Measurements from ENCODE around the gene KIFBP.
"Not testable (repeated sequence)": the region's sequence is repeated elsewhere in the genome, so short reads cannot be mapped to it uniquely, and the experiment has no call there.

KIFBP gene

GRCh38 chr10:68963151-68963550 is 25.5 kb upstream of the KIFBP start:
- no peak for DNase-seq (ENCODE audit: low read depth)
- Histone ChIP-seq H3K27me3 (replicated peaks; ENCODE audit: control insufficient read depth, insufficient read depth, low read length) (no peaks in the 10 kb centered on the region), H3K4me1 (ENCODE audit: control insufficient read depth, insufficient read depth, low read length) (peaks cover 19% of the 10 kb centered on the region), H3K9me3 (ENCODE audit: control insufficient read depth, low read length) (no peaks in the 10 kb centered on the region), H3K9ac (ENCODE audit: low read length) (no peak overlapping the region), H3K36me3 (ENCODE audit: control insufficient read depth, insufficient read depth, low read length, severe bottlenecking) (peaks cover 80% of the 10 kb centered on the region), H3K4me3 (ENCODE audit: low read length) (no peak overlapping the region)

DNA sequence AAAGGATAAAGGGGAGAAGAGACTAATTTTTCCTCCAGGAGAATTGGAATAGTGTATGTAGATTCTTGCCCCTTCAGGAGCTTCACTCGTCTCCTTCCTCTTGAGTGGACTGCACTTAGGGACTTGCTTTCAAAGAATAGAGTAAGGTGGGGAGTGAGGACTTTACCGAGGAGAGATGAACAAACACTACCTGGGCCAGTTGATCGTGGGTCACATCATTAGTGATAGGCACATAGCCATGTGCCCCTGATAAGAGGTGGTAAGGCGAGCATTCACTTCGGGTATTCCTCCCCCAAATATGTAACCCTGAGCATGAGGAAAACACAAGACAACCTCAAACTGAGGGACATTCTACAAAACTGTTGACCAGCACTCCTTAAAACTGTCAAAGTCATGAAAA is 14.6 kb upstream of the KIFBP start:
- no peak overlapping the region for H3K4me3 ChIP-seq (ENCODE audit: low read length)
- H3K27me3 ChIP-seq (replicated peaks; ENCODE audit: control insufficient read depth, insufficient read depth, low read length), result no peaks in the 10 kb centered on the region
- no peaks in the 10 kb centered on the region for H3K4me1 ChIP-seq (ENCODE audit: control insufficient read depth, insufficient read depth, low read length)
- H3K9ac ChIP-seq (ENCODE audit: low read length), result no peak overlapping the region
- H3K36me3 ChIP-seq (ENCODE audit: control insufficient read depth, insufficient read depth, low read length, severe bottlenecking), result peaks cover 98% of the 10 kb centered on the region
- H3K9me3 ChIP-seq (ENCODE audit: control insufficient read depth, low read length), result no peaks in the 10 kb centered on the region
- DNase-seq (ENCODE audit: low read depth), result no peak

DNA sequence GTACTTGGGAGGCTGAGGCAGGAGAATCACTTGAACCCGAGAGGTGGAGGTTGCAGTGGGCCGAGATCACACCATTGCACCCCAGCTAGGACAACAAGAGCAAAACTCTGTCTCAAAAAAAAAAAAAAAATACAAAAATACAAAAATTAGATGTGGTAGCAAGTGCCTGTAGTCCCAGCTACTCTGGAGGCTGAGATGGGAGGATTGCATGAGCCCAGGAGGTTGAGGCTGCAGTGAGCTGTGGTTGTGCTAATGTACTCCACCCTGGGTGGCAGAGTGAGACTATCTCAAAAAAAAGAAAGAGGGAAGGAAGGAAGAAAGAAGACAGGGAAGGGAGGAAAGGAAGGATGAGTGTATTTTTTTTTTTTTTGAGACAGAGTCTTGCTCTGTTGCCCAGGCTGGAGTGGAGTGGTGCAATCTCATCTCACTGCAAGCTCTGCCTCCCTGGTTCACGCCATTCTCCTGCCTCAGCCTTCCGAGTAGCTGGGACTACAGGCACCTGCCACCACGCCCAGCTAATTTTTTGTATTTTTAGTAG is 12.6 kb upstream of the KIFBP start:
- H3K36me3 ChIP-seq (ENCODE audit: control insufficient read depth, insufficient read depth, low read length, severe bottlenecking), result peaks cover 97% of the 10 kb centered on the region
- H3K9me3 ChIP-seq (ENCODE audit: control insufficient read depth, low read length); H3K4me1 ChIP-seq (ENCODE audit: control insufficient read depth, insufficient read depth, low read length); H3K9ac ChIP-seq (ENCODE audit: low read length); DNase-seq (ENCODE audit: low read depth); H3K27me3 ChIP-seq (replicated peaks; ENCODE audit: control insufficient read depth, insufficient read depth, low read length); H3K4me3 ChIP-seq (ENCODE audit: low read length): not testable (repeated sequence)

GRCh38 chr10:68979738-68980137 is 8.9 kb upstream of the KIFBP start:
- not testable (repeated sequence) for H3K9me3 ChIP-seq (ENCODE audit: control insufficient read depth, low read length); H3K4me3 ChIP-seq (ENCODE audit: low read length); DNase-seq (ENCODE audit: low read depth); H3K9ac ChIP-seq (ENCODE audit: low read length); H3K4me1 ChIP-seq (ENCODE audit: control insufficient read depth, insufficient read depth, low read length); H3K27me3 ChIP-seq (replicated peaks; ENCODE audit: control insufficient read depth, insufficient read depth, low read length)
- peaks cover 96% of the 10 kb centered on the region for H3K36me3 ChIP-seq (ENCODE audit: control insufficient read depth, insufficient read depth, low read length, severe bottlenecking)

DNA sequence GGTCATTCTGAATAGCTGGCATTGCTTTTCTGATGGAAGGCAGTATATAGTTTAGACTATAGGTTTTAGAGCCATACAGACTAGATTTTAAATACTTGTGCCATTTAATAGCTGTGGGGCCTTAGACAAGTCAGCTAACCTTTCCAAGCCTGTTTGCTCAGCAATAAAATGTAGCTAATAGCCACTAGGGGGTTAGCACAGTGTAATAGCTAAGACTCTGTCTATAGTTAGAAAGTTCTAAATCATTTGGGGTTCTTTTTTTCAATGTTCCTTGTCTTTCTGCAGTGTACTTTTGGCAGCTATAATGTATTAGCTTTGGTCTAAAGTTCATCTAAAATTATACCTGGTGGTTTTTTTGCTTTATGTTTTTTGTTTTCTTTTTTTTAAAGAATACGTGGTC is 7.5 kb upstream of the KIFBP start:
- peaks cover 95% of the 10 kb centered on the region for H3K36me3 ChIP-seq (ENCODE audit: control insufficient read depth, insufficient read depth, low read length, severe bottlenecking)
- no peak overlapping the region for H3K4me3 ChIP-seq (ENCODE audit: low read length)
- H3K9ac ChIP-seq (ENCODE audit: low read length), result no peak overlapping the region
- no peaks in the 10 kb centered on the region for H3K4me1 ChIP-seq (ENCODE audit: control insufficient read depth, insufficient read depth, low read length)
- H3K27me3 ChIP-seq (replicated peaks; ENCODE audit: control insufficient read depth, insufficient read depth, low read length), result no peaks in the 10 kb centered on the region
- no peaks in the 10 kb centered on the region for H3K9me3 ChIP-seq (ENCODE audit: control insufficient read depth, low read length)
- DNase-seq (ENCODE audit: low read depth), result no peak

GRCh38 chr10:68982389-68982788 is 6.2 kb upstream of the KIFBP start:
- Histone ChIP-seq H3K36me3 (ENCODE audit: control insufficient read depth, insufficient read depth, low read length, severe bottlenecking) (peaks cover 85% of the 10 kb centered on the region), H3K9me3 (ENCODE audit: control insufficient read depth, low read length) (no peaks in the 10 kb centered on the region), H3K4me1 (ENCODE audit: control insufficient read depth, insufficient read depth, low read length) (no peaks in the 10 kb centered on the region), H3K4me3 (ENCODE audit: low read length) (no peak overlapping the region), H3K27me3 (replicated peaks; ENCODE audit: control insufficient read depth, insufficient read depth, low read length) (no peaks in the 10 kb centered on the region), H3K9ac (ENCODE audit: low read length) (no peak overlapping the region)
- DNase-seq (ENCODE audit: low read depth), result no peak

DNA sequence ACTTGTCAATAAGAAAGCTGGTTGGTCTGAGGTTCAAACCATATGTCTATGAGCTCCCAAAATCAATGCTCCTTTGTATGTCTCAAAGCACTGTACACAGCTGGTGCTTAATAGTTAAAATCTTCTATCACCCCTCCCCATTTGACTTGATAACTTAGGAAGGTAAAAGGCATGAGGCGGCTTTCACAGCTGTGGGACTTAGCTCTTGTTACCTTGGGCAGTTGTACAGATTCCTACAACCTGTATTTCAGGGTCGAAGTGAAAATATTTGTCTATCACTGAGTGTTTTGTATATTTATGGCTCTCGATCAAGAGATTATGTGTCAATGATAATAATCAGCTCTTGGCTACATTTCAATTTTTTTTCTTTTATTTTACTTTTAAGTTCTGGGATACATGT is 992 bp upstream of the KIFBP start:
- no peaks in the 10 kb centered on the region for H3K9me3 ChIP-seq (ENCODE audit: control insufficient read depth, low read length)
- H3K27me3 ChIP-seq (replicated peaks; ENCODE audit: control insufficient read depth, insufficient read depth, low read length), result no peaks in the 10 kb centered on the region
- no peak for DNase-seq (ENCODE audit: low read depth)
- H3K4me1 ChIP-seq (ENCODE audit: control insufficient read depth, insufficient read depth, low read length), result peaks cover 33% of the 10 kb centered on the region
- no peak overlapping the region for H3K4me3 ChIP-seq (ENCODE audit: low read length)
- no peak overlapping the region for H3K9ac ChIP-seq (ENCODE audit: low read length)
- peaks cover 35% of the 10 kb centered on the region for H3K36me3 ChIP-seq (ENCODE audit: control insufficient read depth, insufficient read depth, low read length, severe bottlenecking)

DNA sequence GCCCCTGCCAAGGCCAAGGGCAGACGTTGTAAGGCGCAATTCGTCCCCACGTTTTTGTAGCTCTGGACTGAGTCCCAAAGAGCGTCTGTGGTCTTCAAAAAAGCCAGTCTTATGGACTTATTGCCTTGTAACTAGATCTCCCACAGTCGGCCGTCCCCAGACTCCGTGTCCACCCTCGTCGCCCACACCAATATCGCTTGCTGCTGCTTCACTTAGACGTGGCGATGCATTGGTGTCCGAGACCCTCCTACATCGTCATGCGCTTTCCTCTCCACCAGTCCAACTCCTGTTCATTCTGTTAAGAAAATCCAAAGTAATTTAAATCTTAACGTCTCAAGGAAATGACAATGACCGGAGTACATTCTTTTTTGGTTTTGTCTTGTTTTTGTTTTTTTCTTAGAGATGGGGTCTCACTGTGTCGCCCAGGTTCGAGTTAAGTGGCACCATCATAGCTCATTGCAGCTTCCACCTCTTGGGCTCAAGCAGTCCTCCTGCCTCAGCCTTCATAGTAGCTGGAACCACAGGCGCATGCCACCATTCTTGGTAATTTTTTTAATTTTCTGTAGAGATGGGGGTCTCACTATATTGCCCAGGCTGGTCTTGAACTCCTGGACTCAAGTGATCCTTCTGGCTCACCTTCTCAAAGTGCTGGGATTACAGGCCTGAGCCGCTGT is 851 bp downstream of the KIFBP start:
- H3K27me3 ChIP-seq (replicated peaks; ENCODE audit: control insufficient read depth, insufficient read depth, low read length), result no peaks in the 10 kb centered on the region
- no peaks in the 10 kb centered on the region for H3K9me3 ChIP-seq (ENCODE audit: control insufficient read depth, low read length)
- H3K4me1 ChIP-seq (ENCODE audit: control insufficient read depth, insufficient read depth, low read length), result peaks cover 51% of the 10 kb centered on the region
- DNase-seq (ENCODE audit: low read depth), result peak; percentile 56
- peak overlapping the region; percentile 100 for H3K4me3 ChIP-seq (ENCODE audit: low read length)
- peak overlapping the region; percentile 97 for H3K9ac ChIP-seq (ENCODE audit: low read length)
- H3K36me3 ChIP-seq (ENCODE audit: control insufficient read depth, insufficient read depth, low read length, severe bottlenecking), result peaks cover 17% of the 10 kb centered on the region

- Histone ChIP-seq H3K4me3 (ENCODE audit: low read length) (peak overlapping the region; percentile 67), H3K9me3 (ENCODE audit: control insufficient read depth, low read length) (no peaks in the 10 kb centered on the region), H3K9ac (ENCODE audit: low read length) (peak overlapping the region; percentile 79), H3K27me3 (replicated peaks; ENCODE audit: control insufficient read depth, insufficient read depth, low read length) (no peaks in the 10 kb centered on the region), H3K36me3 (ENCODE audit: control insufficient read depth, insufficient read depth, low read length, severe bottlenecking) (no peaks in the 10 kb centered on the region), H3K4me1 (ENCODE audit: control insufficient read depth, insufficient read depth, low read length) (peaks cover 56% of the 10 kb centered on the region)
- peak; percentile 93 for DNase-seq (ENCODE audit: low read depth)
Measured at GRCh38 chr10:68992636-68993440, 4.2 kb downstream of the KIFBP start.

DNA sequence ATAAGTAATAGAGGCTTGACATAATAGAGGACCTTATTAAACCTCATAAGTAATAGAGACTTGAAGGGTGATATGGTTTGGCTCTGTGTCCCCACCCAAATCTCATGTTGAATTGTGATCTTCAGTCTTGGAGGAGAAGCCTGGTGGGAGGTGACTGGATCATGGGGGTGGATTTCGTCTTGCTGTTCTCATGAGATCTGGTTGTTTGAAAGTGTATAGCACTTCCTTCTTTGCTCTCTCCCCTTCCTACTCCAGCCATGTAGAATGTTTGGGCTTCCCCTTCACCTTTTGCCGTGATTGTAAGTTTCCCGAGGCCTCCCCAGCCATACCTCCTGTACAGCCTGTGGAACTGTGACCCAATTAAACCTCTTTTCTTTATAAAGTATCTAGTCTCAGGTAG is 8.6 kb downstream of the KIFBP start:
- peaks cover 18% of the 10 kb centered on the region for H3K36me3 ChIP-seq (ENCODE audit: control insufficient read depth, insufficient read depth, low read length, severe bottlenecking)
- peaks cover 30% of the 10 kb centered on the region for H3K4me1 ChIP-seq (ENCODE audit: control insufficient read depth, insufficient read depth, low read length)
- H3K4me3 ChIP-seq (ENCODE audit: low read length), result no peak overlapping the region
- H3K9me3 ChIP-seq (ENCODE audit: control insufficient read depth, low read length), result no peaks in the 10 kb centered on the region
- H3K9ac ChIP-seq (ENCODE audit: low read length), result no peak overlapping the region
- DNase-seq (ENCODE audit: low read depth), result no peak
- H3K27me3 ChIP-seq (replicated peaks; ENCODE audit: control insufficient read depth, insufficient read depth, low read length), result no peaks in the 10 kb centered on the region

GRCh38 chr10:69004821-69005220 is 16.2 kb downstream of the KIFBP start:
- Histone ChIP-seq H3K4me3 (ENCODE audit: low read length) (no peak overlapping the region), H3K4me1 (ENCODE audit: control insufficient read depth, insufficient read depth, low read length) (peaks cover 14% of the 10 kb centered on the region), H3K27me3 (replicated peaks; ENCODE audit: control insufficient read depth, insufficient read depth, low read length) (no peaks in the 10 kb centered on the region), H3K9me3 (ENCODE audit: control insufficient read depth, low read length) (no peaks in the 10 kb centered on the region), H3K9ac (ENCODE audit: low read length) (no peak overlapping the region), H3K36me3 (ENCODE audit: control insufficient read depth, insufficient read depth, low read length, severe bottlenecking) (peaks cover 57% of the 10 kb centered on the region)
- DNase-seq (ENCODE audit: low read depth), result peak; percentile 84
